Activated effector memory CD4-positive, alpha-beta T cell treated with Interleukin-2 at 50 U/mL for 16 hours (primary cell): ENCODE results near the gene B3GNT7.

Source experiments
- DNase-seq: peaks from one replicate; pipeline ENCODE4 v3.0.0-alpha.2; 2020

The B3GNT7 gene

DNA sequence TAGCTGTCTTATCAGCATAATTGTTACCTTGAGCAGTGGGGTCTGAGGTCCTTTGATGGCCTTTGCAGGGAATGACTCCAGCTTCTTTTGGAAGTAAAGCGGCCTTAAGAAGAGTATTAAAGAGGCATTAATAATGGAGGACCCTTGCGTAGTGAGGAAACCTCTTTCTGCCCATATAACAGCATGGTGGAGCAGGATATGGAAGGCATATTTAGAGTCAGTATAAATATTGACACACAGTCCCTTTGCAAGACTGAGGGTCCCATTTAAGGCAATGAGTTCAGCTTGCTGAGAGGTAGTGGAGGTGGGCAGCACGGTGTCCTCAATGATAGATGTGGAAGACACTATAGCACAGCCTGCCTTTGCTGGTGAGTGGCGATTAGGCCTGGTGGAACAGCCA, 36.1 kb downstream of the B3GNT7 start:
- DNase-seq = no peak

DNA sequence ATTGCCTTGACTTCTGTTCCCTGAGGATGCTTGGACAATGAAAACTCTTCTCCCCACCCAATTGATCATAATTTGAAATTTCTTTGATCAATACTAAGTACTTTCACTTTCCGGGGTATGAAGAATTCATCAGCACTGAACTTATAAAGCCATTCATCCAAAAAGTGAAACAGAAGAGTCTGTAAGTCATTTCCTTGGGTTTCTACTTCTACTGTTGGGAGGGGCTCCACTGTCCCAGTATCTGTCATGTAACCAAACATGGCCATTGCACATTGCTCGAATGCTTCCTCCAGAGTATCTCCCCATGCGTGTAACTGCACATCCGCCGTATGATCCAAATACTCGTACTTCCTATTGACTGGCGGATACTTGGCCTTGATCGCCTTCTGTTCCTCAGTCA, 38.5 kb downstream of the B3GNT7 start:
- no peak for DNase-seq

DNA sequence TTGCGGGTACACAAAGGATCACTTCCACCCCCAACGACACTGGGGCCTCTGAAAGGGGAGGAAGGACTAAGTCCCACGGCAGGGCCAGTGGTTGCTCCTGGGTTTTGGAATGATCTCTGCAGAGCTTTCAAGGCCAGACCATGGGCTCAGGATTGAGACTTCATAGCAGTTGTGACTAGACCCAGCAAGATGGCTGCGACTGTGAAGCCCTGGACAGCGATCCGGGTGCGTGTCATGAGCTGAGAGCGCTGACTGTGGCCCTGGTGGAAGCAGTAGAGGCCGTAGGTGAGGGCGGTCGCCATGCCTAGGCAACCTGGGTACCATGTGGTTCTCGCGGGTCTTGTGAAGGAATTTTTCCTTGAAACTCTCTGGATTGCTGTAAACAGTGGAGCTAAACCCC, 41.4 kb downstream of the B3GNT7 start:
- DNase-seq = no peak

DNA sequence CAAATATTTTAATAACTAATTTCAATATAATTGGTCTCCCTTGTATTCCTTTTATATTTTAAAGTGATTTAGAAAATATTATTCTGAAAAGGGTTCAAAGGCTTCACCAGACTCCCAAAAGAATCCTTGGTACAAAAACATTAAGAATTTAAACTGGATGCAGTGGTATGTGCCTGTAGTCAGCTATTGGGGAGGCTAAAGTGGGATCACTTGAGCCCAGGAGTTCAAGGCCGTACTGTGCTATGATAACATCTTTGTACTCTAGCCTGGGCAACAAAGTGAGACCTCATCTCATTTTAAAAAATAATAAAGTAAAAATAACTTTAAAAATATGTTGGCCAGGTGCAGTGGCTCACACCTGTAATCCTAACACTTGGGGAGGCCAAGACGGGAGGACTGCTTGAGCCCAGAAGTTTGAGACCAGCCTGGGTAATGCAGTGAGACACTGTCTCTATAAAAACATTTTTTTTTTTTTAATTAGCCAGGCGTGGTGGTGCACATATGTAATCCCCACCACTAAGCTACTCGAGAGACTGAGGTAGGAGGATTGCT, 54.1 kb downstream of the B3GNT7 start:
- DNase-seq = no peak

DNA sequence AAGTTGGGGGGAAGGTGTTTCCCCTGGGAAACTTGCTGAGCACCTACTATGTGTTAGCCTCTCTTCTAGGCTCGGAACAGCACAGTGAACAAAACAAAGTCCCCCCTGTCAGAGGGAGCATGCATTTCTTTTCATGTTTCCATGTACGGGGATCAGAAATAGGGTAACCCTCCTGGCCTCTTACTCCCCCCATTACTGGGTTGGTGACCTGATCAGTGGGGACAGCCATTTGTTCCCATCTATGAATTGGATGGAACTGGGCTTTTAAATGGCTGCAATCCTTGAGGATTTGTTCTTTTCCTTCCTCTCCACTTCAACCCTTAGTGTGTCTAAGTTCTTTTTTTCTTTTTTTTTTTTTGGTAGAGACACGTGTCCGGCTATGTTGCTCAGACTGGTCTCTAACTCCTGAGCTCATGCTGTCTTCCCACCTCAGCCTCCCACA, 55.1 kb downstream of the B3GNT7 start:
- no peak for DNase-seq
